Panc1 (cell line): ENCODE data around the gene CCDC92B. TPM values are rescaled to one million over a fixed set of nuclear protein-coding genes. Genes with fewer than 3 reads are reported as not detected.

ENCODE experiments used
- ATAC-seq: fragments of 200-7000 bp; cut with Tn5 transposase; 2 replicates; pipeline ENCODE4 v1.9.1; 2020; ENCODE audit warnings: mild to moderate bottlenecking, moderate library complexity
- BruUV-seq: library from RNA; stranded (reverse); fragments of 400-500 nt; replicated peaks from 2 replicates; lab custom pipeline; 2021; lab: Mats Ljungman, UMichigan
- CTCF ChIA-PET: fragments of 300-600 bp; sonication (Branson Sonifier 250); formaldehyde crosslinking; loops from one replicate; lab custom pipeline; 2022; ENCODE audit warnings: antibody characterized with exemption; lab: Charles Lee
- POLR2A ChIA-PET: fragments of 300-600 bp; sonication (Branson Sonifier 250); formaldehyde crosslinking; loops from one replicate; lab custom pipeline; 2022; ENCODE audit warnings: antibody characterized with exemption; lab: Charles Lee
- DNase-seq: peaks from one replicate; pipeline ENCODE4 v3.0.0-alpha.2; 2010; ENCODE audit warnings: low read depth, low spot score
- H3K27ac ChIP-seq: 2 replicates; pipeline ENCODE4 v1.5.1; 2011; ENCODE audit warnings: mild to moderate bottlenecking, low read length, inconsistent platforms
- H3K27me3 ChIP-seq: fragments of 200-500 bp; sonication (Bioruptor generic); 2 replicates; pipeline ENCODE4 v1.6.0; 2014; ENCODE audit warnings: low read length, inconsistent platforms; ENCODE audit not compliant: control insufficient read depth, insufficient read depth
- H3K36me3 ChIP-seq: fragments of 200-500 bp; sonication (Bioruptor generic); 2 replicates; pipeline ENCODE4 v1.5.1; 2014; ENCODE audit warnings: inconsistent platforms, mild to moderate bottlenecking, low read length, moderate library complexity; ENCODE audit not compliant: control insufficient read depth, insufficient read depth
- H3K4me1 ChIP-seq: 2 replicates; pipeline ENCODE4 v1.5.1; 2011; ENCODE audit warnings: inconsistent platforms, mild to moderate bottlenecking, low read length, moderate library complexity; ENCODE audit not compliant: control insufficient read depth, insufficient read depth
- H3K4me3 ChIP-seq, 2 experiments: 2 replicates each; pipeline ENCODE4 v1.5.1; 2011 to 2012; ENCODE audit warnings: low read depth in 2 of 2, low read length in 2 of 2, mild to moderate bottlenecking in 2 of 2, inconsistent platforms in 1 of 2, moderate library complexity in 1 of 2
- H3K9me3 ChIP-seq: fragments of 200-500 bp; sonication (Bioruptor generic); 2 replicates; pipeline ENCODE4 v1.5.1; 2014; ENCODE audit warnings: low read depth, mild to moderate bottlenecking, inconsistent platforms, low read length, moderate library complexity; ENCODE audit not compliant: control insufficient read depth, insufficient read depth
- POLR2AphosphoS5 ChIP-seq: IDR thresholded peaks from 2 replicates; pipeline ENCODE4 v1.6.1; 2012; ENCODE audit warnings: mild to moderate bottlenecking, low read depth, low read length, moderate library complexity
- TCF7L2 ChIP-seq: IDR thresholded peaks from 2 replicates; pipeline ENCODE4 v1.6.1; 2011; ENCODE audit warnings: mild to moderate bottlenecking, low read depth, low read length, inconsistent platforms
- in situ Hi-C: cut with HindIII; loops from 2 replicates; pipeline ENCODE4 v1.10.0; 2016; ENCODE audit warnings: low sequenced_read_pairs, low pct_unique_long_range_greater_than_20kb
- intact Hi-C: fragments of 100-400 bp; cut with micrococcal nuclease; formaldehyde crosslinking; loops from one replicate; pipeline ENCODE4 v1.10.0; 2022; ENCODE audit not compliant: unreplicated experiment
- total RNA-seq: library from RNA; stranded (reverse); gene quantifications from one replicate; pipeline ENCODE4 v1.2.1, GENCODE V29; 2021; ENCODE audit not compliant: unreplicated experiment
- TF ChIP-seq, protein P1 (sequence below): fragments of 450-650 bp; IDR thresholded peaks from 2 replicates; pipeline ENCODE4 v1.5.1; 2017; ENCODE audit warnings: mild to moderate bottlenecking
- TF ChIP-seq, protein P2 (sequence below), 2 experiments: IDR thresholded peaks; 2 replicates each; pipeline ENCODE4 v1.6.1; 2011 to 2012; ENCODE audit warnings: low read depth in 2 of 2, control low read depth in 1 of 2, low read length in 1 of 2, mild to moderate bottlenecking in 1 of 2, moderate library complexity in 1 of 2; ENCODE audit not compliant: insufficient read depth in 1 of 2

CCDC92B gene
- total RNA-seq, 1 experiment from 2014 or later: 0.51 TPM

DNA sequence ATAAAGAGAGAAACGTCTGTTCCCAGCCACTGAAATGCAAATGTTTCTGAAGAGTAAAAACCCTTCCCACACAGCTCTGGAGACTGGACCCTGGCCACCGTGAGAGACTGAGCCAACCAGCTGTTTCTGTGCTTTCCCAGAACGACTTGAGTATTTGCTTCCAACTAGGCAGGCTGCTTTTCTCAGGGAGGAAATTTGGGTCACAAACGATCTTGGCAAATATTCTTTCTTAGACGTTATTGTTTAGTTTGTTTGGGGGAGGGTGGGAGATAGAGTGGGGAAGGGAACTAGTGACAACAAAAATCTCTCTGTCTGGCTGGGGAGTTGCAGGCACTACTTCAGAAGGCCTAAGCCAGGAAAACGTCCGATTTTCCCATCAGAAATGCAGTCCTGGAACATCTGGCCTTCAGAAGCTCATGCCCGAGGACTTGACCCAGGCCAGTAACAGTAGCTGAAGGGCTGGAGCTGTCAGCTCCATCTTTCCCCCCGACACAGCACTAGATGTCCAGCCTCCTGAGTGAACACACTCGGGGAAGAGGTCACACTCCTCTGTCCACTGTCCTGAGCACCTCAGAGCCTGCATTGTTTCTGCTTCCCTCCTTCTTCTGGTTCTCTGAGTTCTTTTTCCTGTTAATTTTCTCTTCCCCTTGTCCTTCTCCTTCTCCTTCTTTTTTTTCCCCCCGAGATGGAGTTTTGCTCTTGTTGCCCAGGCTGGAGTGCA is 4.0 kb downstream of the CCDC92B start:
- no peaks in the 10 kb centered on the region for H3K9me3 ChIP-seq
- in situ Hi-C loops (no loop called here), intact Hi-C loops (no loop called here)
- BruUV-seq: no TSS peak
- H3K27ac ChIP-seq: no peak overlapping the region
- no peaks in the 10 kb centered on the region for H3K4me1 ChIP-seq
- ChIA-PET POLR2A (interaction anchor here (0.6 kb wide), 1 partner anchor 41 kb away, joined by 8 read pairs; no protein-coding TSS in a partner anchor), CTCF (no interaction called here)
- no peak overlapping the region for H3K4me3 ChIP-seq
- ATAC-seq: no peak
- no peaks in the 10 kb centered on the region for H3K27me3 ChIP-seq
- DNase-seq: no peak
- TF ChIP-seq TCF7L2: no peak
- TF ChIP-seq, protein P1, sequence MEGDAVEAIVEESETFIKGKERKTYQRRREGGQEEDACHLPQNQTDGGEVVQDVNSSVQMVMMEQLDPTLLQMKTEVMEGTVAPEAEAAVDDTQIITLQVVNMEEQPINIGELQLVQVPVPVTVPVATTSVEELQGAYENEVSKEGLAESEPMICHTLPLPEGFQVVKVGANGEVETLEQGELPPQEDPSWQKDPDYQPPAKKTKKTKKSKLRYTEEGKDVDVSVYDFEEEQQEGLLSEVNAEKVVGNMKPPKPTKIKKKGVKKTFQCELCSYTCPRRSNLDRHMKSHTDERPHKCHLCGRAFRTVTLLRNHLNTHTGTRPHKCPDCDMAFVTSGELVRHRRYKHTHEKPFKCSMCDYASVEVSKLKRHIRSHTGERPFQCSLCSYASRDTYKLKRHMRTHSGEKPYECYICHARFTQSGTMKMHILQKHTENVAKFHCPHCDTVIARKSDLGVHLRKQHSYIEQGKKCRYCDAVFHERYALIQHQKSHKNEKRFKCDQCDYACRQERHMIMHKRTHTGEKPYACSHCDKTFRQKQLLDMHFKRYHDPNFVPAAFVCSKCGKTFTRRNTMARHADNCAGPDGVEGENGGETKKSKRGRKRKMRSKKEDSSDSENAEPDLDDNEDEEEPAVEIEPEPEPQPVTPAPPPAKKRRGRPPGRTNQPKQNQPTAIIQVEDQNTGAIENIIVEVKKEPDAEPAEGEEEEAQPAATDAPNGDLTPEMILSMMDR: no peak
- H3K36me3 ChIP-seq: no peaks in the 10 kb centered on the region

DNA sequence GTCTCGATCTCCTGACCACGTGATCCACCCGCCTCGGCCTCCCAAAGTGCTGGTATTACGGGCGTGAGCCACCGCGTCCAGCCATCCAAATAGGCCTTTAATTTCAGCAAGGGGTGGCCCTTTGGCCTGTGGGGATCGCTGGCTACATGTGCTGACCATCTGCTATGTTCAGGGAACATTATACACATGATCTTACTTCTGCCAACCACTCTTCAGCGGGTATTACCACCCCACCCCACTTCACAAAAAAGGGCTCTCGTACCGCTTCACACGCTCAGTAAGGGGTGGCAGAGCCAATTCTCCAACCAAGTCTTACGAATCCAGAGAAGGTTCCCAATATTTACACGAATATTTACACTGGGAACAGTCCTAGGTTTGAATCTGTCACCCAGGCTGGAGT is 11.8 kb downstream of the CCDC92B start:
- no TSS peak for BruUV-seq
- ChIA-PET CTCF (no interaction called here), POLR2A (no interaction called here)
- Histone ChIP-seq H3K4me3 (no peak overlapping the region), H3K27ac (no peak overlapping the region), H3K27me3 (no peaks in the 10 kb centered on the region), H3K9me3 (no peaks in the 10 kb centered on the region), H3K36me3 (no peaks in the 10 kb centered on the region), H3K4me1 (no peaks in the 10 kb centered on the region)
- DNase-seq (no peak), ATAC-seq (no peak)
- intact Hi-C loops: no loop called here
- TF ChIP-seq, protein P2, sequence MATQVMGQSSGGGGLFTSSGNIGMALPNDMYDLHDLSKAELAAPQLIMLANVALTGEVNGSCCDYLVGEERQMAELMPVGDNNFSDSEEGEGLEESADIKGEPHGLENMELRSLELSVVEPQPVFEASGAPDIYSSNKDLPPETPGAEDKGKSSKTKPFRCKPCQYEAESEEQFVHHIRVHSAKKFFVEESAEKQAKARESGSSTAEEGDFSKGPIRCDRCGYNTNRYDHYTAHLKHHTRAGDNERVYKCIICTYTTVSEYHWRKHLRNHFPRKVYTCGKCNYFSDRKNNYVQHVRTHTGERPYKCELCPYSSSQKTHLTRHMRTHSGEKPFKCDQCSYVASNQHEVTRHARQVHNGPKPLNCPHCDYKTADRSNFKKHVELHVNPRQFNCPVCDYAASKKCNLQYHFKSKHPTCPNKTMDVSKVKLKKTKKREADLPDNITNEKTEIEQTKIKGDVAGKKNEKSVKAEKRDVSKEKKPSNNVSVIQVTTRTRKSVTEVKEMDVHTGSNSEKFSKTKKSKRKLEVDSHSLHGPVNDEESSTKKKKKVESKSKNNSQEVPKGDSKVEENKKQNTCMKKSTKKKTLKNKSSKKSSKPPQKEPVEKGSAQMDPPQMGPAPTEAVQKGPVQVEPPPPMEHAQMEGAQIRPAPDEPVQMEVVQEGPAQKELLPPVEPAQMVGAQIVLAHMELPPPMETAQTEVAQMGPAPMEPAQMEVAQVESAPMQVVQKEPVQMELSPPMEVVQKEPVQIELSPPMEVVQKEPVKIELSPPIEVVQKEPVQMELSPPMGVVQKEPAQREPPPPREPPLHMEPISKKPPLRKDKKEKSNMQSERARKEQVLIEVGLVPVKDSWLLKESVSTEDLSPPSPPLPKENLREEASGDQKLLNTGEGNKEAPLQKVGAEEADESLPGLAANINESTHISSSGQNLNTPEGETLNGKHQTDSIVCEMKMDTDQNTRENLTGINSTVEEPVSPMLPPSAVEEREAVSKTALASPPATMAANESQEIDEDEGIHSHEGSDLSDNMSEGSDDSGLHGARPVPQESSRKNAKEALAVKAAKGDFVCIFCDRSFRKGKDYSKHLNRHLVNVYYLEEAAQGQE (IDR thresholded peaks at IDR 0.05; ENCODE audit: insufficient read depth in 1 of 2, low read depth in 2 of 2, low read length in 1 of 2): no peak
- TF ChIP-seq, protein P1: no peak
- TF ChIP-seq TCF7L2 (no peak), POLR2AphosphoS5 (no peak)
- in situ Hi-C loops: no loop called here
